ENCODE measurements around the gene SLC39A11.

- TF ChIP-seq CTCF (IDR thresholded peaks at IDR 0.05; ENCODE audit: insufficient read depth, low read depth, low read length): no peak
- TF ChIP-seq EZH2 (IDR thresholded peaks at IDR 0.05; ENCODE audit: insufficient read depth, low read length): no peak
These were observed 238.8 kb downstream of the SLC39A11 start for GRCh38 chr17:72853440-72854415.

All from astrocyte (in vitro differentiated cells and primary cell).